Central memory CD4-positive, alpha-beta T cell (primary cell): Measurements from ENCODE around the gene TMEM17.

Experiments used
- DNase-seq: peaks from one replicate; pipeline ENCODE4 v3.0.0; 2022

TMEM17 gene

GRCh38 chr2:62471404-62471803 lies 34.6 kb downstream of the TMEM17 start:
- DNase-seq, result no peak

DNA sequence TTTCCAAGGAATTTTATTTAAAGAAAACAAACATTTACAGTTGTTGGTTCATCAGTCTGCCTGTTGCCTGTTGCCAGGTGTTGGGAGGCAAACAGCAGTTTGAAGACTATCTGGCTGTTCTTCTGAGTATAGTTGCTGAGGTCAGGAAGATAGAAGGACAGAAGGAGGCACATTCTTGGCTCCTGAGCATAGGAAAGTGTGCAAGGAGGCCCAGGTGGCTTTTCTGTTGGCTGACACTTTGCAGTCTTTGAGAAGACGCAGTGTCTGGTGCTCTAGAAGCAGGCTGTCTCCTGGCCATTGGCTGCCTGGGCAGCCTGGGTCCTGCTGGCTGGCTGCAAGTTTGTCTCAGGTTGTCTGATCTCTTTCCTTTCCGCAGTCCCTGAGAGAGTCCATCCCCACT lies 36.4 kb downstream of the TMEM17 start:
- DNase-seq, result no peak

- DNase-seq, result no peak
Observed at GRCh38 chr2:62469114-62469513, 36.9 kb downstream of the TMEM17 start.

GRCh38 chr2:62467475-62468321 lies 38.3 kb downstream of the TMEM17 start:
- DNase-seq, result no peak

- no peak for DNase-seq
Observed at GRCh38 chr2:62467100-62467474, 38.9 kb downstream of the TMEM17 start.

DNA sequence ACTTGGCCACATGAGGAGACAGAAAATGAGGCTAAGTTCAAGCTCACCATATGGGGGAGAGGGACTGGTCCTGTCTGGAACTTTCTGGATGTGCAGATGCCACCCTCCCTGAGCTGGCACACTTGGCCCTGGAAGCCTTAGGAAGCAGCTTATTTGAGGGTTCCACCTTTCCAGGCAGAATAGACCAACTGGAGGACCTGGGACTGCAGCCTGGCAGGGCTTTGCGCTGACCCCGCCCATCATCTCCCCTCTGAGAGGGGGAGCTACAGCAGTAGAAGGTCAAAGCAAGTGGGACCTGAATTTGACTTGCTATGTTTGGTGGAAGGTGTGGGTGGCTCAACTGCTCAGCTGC lies 39.5 kb downstream of the TMEM17 start:
- no peak for DNase-seq

DNA sequence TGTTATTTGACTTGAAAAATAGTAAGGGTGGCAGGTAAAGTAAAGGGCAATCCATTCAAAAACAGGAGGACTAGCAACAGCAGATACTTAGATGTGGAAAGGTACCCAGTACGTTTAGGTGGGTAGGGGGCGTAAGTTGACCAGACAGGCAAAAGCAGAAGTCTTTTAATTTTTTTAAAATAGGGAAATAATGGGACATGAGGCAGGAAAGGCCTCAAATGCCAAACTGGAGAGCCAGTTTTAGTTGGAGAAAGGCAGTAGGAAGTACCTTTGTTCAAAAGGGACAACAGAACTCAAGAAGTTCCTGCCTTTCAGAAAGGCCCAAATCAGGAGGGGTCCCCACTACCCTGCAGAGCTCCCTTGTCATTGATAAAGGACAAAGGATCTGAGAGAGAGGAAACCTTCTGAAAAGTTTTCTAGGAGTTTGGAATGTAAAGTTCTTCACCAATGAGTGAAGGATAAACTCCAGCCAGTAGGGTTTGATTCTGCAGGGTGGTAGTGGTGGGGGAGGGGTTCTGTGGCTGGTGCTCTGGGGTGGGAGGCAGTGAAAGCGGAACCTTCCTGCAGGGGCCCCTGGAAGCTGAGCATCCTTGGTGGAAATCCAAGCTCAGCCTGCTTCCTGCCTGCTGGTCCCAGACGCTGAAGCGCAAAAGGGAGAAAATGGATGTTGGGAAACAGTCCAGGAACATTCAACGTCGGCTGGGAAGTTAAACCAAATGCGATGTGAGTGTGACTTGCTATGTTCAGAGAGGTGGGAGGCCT lies 40.1 kb downstream of the TMEM17 start:
- DNase-seq, result no peak

DNA sequence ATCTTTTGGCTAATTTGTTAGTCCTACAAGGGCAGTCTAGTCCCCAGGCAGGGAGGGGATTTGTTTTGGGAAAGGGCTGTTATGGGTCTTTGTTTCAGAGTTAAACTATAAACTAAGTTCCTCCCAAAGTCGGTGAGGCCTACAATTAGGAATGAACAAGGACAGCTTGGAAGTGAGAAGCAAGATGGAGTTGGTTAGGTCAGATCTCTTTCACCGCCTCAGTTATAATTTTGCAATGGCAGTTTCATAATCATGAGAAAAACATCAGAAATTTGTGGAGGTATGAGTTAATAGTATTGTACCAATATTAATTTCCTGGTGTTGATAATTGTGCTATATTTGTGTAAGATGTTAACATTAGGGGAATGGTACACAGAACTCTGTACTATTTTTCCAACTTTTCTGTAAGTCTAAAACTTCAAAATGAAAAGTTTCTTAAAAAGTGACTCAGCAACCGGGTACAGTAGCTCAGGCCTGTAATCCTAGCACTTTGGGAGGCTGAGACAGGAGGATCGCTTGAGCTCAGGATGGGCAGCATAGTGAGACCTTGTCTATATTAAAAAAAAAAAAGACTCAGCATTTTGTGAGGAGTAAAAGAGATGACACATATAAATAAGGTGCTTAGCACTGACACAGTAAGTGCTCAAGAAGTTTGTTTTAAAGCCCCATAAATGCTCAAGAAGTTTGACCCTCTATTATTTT lies 40.8 kb downstream of the TMEM17 start:
- no peak for DNase-seq

- DNase-seq, result no peak
Observed at GRCh38 chr2:62464221-62465007, 41.6 kb downstream of the TMEM17 start.

DNA sequence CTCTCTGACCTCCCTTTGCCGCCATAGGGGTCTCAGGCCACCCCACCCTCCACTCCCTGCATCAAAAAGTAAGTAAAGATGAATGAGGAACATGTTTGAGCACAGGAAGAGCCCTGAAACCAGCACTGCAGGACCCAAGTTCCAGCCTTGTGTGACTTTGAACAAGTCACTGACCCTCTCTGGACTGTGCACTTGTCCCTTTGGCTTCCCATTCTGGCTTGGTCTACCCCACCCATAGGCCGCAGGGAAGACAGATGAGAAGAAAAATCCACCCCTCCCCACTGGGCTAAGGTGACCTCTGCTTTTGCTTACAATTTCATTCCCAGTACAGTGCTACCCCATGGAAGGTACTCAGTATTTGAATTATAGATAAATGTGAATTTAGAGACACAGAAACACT lies 43.8 kb downstream of the TMEM17 start:
- no peak for DNase-seq

DNA sequence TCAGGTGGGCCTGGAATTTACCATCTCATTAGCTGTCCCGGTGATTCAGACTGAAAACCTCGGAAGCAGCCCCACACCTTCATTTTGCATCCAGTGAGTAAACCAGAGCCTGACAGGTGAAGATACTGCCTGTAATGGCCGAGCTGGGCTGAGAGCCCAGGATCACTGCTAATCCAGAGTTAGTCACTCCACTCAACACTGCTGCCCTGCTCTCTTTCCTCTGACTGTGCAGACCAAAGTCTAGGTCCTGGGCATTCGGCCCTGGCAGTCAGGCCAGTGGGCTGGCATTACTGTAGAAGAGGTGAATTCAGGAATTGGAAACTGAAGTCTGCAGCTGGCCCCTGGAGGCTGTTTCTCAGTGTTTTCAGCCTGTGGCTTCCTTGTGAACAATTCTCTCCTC lies 44.3 kb downstream of the TMEM17 start:
- no peak for DNase-seq

GRCh38 chr2:62461017-62461553 lies 44.9 kb downstream of the TMEM17 start:
- no peak for DNase-seq

DNA sequence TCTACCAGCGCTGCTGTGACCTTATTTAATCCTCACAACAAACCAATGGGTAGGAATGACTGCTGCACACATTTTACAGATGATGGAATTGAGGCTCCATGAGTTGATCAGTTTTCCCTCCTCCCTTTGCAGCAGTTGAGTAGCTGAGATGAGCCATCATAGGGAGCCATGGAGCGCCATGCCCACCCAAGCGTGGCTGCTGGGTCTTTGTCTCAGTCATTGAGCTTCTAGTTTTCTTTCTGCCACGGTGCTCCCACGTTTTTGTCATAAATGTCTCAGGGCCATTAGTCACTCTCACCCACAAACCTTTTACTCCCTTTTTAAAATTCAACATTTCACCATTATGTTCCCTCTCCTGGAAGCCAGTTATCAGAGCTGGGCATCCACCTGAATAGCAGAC lies 45.8 kb downstream of the TMEM17 start:
- no peak for DNase-seq

DNA sequence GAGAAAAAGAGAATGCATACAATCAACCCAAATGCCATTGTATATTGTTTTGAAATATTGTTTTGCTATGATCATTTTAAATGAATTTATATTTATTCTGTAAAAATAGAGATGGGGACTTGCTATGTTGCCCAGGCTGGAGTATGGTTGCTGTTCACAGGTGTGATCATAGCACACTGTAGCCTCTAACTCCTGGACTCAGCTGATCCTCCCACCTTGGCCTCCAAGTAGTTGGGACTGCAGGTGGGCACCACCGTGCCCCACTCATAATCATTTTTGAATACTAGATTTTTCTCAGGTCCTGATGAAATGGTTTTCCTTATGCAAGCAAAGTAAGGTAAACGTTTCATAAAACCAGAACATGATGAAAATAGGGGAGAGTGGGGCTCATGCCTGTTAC lies 46.3 kb downstream of the TMEM17 start:
- no peak for DNase-seq

- no peak for DNase-seq
Observed at GRCh38 chr2:62459106-62459505, 46.9 kb downstream of the TMEM17 start.

DNA sequence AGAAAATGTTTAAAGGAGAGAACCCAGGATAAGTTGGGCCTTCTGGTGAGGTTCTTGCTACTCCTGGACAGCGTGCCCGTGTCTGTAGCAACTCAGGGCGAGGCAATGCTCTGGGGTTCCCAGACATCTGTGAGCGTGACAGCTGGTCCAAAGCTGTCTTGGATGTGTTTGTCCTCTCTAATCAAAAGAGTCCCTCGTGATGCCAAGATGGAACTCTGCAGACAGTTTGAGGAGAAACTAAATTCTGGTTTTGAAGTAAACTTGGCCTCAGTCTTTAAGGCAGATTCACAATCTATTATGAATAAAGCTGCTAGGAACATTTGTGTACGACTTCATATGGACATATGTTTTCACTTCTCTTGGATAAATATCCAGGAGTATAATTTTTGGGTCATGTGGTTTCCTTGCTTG lies 47.3 kb downstream of the TMEM17 start:
- no peak for DNase-seq

DNA sequence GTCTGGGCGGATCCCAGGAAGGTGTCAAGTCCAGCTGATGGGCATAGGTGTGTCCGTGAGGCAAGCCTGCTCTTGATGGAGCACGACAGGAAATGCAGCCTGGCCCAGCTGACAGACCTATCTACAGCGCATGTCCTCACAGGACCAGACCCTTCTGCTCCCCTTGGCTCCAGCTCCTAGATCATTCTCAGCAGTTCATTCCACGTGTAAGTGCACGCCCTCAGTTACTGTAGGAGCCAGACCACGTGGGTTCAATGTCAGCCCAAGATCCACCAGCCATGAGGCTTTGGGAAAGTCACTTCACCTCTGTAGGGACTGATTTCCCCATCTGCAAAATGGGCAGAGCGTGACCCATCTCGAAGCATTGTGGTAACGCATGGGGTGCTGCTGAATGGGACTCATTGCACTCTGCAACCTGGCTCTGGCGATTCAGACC lies 47.8 kb downstream of the TMEM17 start:
- DNase-seq, result no peak

DNA sequence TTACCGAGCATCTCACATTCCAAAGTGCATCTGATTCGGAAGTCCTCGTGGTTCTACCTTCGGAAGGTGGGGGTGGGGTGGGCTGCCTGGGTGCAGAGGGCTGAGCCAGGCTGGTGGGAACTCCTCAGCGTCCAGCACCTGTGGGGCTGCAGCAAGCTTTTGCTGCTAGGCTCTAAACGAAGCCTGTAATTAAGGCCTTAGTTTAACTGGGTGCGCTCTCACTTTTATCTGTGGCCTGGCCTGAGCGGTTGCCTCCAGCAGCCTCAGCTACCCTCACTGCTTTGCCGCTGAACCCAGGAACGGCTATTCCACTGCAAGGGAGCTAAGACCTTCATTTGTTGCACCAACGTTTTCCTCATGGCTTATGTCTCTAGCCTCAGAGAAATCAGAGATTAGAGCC lies 48.4 kb downstream of the TMEM17 start:
- no peak for DNase-seq

DNA sequence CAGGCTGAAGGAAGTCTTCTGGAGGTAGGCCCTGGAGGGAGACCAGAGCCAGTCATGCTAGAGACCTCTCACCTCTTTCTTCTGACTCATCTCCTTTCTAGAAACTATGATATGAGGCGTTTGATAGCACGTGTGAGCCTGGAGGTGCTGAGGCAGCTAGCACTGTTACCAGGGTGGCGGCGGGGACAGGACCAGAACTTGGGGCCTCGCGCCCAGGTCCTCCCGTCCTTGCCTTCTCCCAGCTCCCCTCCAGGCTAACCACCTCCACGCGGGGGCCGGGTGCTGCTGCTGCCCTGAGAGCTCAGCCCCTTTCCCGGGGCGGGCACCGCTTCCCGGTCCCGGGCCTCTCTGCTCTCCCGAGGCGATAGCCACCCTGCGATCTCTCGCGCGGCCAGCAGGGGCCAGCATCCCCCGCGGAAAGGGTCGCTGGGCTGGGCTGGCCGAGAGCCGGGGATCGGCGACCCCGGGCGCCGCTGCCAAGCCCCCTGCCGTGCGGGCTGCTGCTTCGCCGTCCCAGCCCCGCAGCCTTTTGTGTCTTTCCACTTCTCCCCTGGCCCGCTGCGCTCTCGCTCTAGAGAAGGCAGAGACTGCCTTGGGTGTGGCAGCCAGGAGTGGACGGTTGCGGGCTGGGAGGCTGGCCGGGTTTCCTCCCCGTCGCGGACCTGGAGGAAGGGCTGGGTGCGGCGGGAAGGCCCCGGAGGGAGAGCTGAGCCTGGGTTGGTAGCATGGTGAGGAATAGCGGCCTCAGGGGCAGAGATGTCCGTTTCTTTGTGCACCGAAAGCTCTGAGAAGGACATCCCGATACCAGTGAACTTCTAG lies 49.1 kb downstream of the TMEM17 start:
- peak; percentile 41 for DNase-seq

GRCh38 chr2:62455957-62456692 lies 49.9 kb downstream of the TMEM17 start:
- DNase-seq, result no peak

DNA sequence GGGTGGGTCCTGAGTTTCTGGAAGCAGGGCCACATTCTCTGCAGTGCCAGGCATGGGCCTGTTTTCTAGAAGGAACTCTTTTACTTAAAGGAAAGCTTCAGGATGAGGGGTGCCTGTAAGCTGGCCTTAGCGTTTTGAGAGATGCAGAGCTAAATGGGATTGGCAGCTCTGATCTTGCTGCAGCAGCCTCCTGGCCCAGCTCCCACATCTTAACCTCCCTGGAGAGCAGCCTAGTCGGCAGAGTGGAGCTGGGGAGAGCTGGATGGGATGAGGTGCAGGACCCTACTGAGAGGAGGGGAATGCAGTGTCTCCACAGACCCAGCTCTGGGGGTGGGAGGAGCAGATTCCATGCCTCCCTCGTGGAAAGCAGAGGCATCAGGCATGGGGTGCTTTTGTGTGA lies 52.0 kb downstream of the TMEM17 start:
- DNase-seq, result no peak
